GM12875 (cell line): ENCODE results near the gene C22orf39.

Experiments
- H3K4me3 ChIP-seq: one replicate; pipeline ENCODE4 v1.5.1; 2011; ENCODE audit warnings: low read depth, low read length, control low read depth
- TF ChIP-seq, protein P1 (sequence below): IDR thresholded peaks from 2 replicates; pipeline ENCODE4 v1.5.1; 2011; ENCODE audit warnings: low read depth, mild to moderate bottlenecking, control low read depth, inconsistent platforms, low read length, moderate library complexity, borderline replicate concordance; ENCODE audit not compliant: insufficient read depth

C22orf39 gene

DNA sequence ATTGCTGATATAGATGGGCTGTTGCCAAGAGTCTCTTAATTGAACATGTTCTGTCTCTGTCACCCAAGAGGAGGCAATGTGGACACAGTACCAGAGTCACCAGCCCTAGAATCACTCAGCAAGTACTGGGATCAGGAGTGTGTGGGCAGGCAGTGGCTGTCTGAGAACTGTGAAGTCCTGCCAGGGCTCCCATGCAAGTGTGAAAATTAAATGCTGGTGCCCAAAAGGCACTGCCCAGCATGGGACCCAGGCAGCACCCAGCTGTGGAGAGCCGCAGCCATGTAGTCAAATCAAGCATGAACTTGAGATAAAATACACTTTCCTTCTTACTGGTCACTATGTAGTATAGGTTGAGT is 35.8 kb downstream of the C22orf39 start:
- no peak overlapping the region for H3K4me3 ChIP-seq
- TF ChIP-seq, protein P1, sequence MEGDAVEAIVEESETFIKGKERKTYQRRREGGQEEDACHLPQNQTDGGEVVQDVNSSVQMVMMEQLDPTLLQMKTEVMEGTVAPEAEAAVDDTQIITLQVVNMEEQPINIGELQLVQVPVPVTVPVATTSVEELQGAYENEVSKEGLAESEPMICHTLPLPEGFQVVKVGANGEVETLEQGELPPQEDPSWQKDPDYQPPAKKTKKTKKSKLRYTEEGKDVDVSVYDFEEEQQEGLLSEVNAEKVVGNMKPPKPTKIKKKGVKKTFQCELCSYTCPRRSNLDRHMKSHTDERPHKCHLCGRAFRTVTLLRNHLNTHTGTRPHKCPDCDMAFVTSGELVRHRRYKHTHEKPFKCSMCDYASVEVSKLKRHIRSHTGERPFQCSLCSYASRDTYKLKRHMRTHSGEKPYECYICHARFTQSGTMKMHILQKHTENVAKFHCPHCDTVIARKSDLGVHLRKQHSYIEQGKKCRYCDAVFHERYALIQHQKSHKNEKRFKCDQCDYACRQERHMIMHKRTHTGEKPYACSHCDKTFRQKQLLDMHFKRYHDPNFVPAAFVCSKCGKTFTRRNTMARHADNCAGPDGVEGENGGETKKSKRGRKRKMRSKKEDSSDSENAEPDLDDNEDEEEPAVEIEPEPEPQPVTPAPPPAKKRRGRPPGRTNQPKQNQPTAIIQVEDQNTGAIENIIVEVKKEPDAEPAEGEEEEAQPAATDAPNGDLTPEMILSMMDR, result no peak

DNA sequence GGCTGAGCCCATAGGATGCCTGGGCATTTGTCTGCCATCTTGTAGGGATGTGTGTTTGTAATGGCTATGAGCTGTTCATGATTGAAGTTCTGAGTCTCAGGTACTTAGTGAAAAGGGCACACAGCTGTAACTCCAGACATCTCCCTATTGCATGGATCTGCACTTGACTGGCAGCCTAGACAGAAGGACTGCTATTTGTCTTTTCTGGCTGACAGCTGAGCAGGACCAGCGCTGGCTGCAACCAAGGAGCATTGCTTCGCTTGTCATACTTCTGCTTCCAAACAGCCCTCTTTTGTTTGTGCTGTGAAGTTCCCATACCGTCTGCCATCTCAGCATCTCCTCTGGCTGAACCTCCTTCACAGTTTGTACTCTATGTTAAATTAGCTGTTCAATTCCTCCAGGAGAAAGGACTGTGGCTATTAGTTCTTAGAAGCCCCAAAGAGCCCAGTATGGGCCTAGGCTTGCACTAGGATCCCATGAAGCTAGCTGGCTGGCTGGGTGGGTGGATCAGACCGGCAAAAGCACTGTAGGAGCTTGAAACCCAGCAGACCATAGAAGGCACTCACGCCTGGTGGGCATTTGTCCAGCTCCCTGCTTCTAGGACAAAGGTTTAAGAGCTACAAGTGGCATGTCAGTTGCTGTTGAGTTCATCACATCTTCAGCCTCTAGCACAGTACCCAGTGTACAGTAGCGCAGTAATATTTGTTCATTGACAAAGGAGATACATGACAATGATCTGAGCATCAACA is 36.4 kb downstream of the C22orf39 start:
- TF ChIP-seq, protein P1, result no peak
- no peak overlapping the region for H3K4me3 ChIP-seq

DNA sequence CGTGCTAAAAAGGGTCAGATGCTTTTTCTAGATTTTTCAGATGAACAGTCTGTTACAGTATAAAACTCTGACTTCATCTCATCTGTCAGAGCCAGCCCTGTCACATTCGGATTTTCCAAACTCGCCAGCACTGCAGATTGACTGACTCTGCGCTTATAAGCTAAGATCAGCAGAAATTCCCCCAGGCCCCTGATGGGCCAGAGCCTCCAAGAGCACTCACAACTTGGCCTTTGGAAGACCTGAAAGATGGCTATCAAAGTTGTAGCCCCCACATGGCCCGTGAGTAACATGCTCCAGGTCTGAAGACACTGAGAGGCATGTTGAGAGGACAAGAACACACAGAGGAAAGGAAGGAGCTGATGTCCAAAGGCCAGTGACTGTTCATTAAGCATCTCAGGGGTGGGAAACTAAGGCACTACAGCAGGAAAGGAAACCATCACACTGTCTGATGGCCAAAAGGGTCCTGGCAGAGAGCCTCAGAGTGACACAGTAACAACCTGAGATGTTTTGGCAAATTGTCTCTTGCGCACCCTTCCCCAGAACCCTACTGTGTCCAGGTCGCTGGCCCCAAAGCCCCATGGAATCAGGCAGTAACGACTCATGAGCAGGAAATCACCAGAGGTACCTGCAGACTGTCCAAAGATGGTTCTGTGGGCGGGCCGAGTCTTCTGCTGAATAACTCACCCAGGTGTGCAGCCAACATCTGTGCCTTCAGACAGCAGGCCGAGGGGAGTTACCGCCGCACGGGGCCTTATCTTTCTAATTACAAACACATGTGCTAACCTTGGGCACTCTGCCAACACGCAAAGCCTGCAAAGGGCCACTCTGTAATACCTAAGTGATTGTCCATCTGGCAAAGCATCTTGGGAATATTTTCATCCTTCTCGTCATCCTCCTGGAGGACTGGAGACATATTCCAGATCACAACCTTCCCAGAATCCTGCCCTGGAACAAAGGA is 39.6 kb downstream of the C22orf39 start:
- no peak overlapping the region for H3K4me3 ChIP-seq
- TF ChIP-seq, protein P1, result no peak

DNA sequence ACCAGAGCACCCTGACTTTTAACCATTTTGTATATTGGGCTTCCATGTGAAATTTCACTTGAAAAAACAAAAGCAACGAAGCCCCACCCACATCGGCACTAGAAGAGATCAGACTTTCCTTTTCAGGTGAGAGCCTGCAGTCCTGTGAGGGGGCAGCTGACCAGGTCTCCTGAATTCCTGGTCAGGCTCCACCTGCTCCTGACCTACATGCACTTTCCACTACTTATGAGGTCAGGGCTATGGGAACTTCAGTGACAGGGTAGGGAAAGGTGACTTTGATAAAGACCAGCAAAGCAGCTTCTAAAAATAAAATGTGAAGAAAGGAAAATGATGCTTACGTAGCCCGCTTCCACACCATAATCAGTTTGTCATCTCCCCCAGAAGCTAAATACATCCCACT is 40.7 kb downstream of the C22orf39 start:
- no peak overlapping the region for H3K4me3 ChIP-seq
- TF ChIP-seq, protein P1, result no peak

DNA sequence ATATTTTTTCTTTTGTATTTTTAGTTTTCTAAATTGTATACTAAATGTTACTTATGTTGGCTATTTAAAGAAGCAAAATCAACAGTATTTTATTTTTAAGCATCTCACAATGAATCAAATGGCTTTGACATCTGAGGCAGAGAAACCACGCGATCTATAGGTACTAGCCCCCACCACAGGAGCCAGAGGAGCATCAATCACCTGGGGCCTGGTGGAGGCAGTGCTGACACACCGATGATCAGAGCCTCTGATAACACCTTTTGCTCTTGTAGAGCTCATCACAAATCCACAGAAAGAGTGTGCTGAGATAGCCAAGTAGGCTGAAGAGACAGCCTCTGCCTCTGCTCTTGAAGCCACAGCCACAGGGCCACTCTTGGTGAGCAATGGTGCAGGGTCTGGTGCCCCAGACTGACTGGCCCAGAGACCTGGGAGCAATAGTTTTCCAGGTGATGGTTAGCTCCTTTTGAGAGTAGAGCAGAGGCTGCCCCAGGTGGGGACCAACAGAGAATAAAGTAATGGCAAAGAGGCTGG is 41.2 kb downstream of the C22orf39 start:
- no peak overlapping the region for H3K4me3 ChIP-seq
- TF ChIP-seq, protein P1, result no peak

DNA sequence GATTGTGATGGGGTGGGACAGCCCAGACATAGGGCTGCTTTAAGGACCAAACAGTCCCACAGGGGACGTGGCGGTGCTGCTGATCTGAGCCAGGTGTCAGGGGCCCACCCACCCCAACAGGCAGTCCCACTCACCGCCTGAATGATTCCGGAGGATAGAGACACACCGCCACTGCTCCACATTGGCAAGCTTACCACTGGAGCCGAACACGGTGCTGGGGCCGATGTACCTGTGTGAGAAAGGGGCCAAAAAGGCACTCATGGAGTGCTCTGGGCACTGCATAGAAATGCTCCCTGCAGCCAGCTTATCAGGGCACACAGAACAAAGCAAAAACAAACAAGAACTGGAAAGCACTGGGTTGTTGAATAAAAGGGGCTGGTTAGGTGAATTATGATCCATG is 41.9 kb downstream of the C22orf39 start:
- H3K4me3 ChIP-seq, result no peak overlapping the region
- TF ChIP-seq, protein P1, result no peak

DNA sequence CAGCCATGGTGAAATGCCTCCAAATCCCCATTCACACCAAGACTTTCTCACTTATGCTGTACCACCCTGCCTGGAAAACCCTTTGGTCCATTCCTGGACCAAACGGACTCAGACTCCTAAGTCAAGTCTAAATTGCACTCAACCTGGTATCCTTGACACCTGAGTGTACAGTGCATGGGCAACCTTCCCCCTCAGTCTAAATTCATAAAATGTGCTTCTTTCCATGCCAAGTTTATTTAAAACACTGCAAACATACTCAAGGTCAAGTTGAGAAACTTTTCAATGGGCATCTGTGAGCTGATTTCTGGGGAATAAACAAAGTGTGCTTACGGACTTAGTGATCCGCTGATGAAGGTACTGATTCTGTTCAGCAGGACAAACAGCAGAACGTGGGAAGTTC is 42.4 kb downstream of the C22orf39 start:
- TF ChIP-seq, protein P1, result no peak

More for the DNA sequence above, 42.4 kb downstream of the C22orf39 start:
- no peak overlapping the region for H3K4me3 ChIP-seq
